GM18909 (cell line): ENCODE data around the gene SCUBE3.

ENCODE experiments used
- ATAC-seq: cut with Tn5 transposase; IDR thresholded peaks from one replicate; pipeline ENCODE4 v1.9.1; 2021; ENCODE audit warnings: mild to moderate bottlenecking; ENCODE audit not compliant: unreplicated experiment, poor library complexity

Gene SCUBE3

GRCh38 chr6:35181308-35181932 lies 32.3 kb upstream of the SCUBE3 start:
- ATAC-seq = no peak

GRCh38 chr6:35181933-35182612 lies 31.7 kb upstream of the SCUBE3 start:
- no peak for ATAC-seq

GRCh38 chr6:35183281-35183680 lies 30.5 kb upstream of the SCUBE3 start:
- ATAC-seq = no peak

- no peak for ATAC-seq
These were observed 29.8 kb upstream of the SCUBE3 start for GRCh38 chr6:35183935-35184334.

- ATAC-seq = no peak
These were observed 29.0 kb upstream of the SCUBE3 start for GRCh38 chr6:35184580-35185301.

- no peak for ATAC-seq
These were observed 28.5 kb upstream of the SCUBE3 start for GRCh38 chr6:35185302-35185681.

GRCh38 chr6:35185971-35186370 lies 27.8 kb upstream of the SCUBE3 start:
- ATAC-seq = no peak

GRCh38 chr6:35186571-35186970 lies 27.2 kb upstream of the SCUBE3 start:
- ATAC-seq = no peak

GRCh38 chr6:35188886-35189285 lies 24.9 kb upstream of the SCUBE3 start:
- ATAC-seq = no peak

- ATAC-seq = no peak
These were observed 23.4 kb upstream of the SCUBE3 start for GRCh38 chr6:35190306-35190705.

- no peak for ATAC-seq
These were observed 21.9 kb upstream of the SCUBE3 start for GRCh38 chr6:35191889-35192288.

GRCh38 chr6:35192301-35192860 lies 21.4 kb upstream of the SCUBE3 start:
- ATAC-seq = no peak

- ATAC-seq = no peak
These were observed 19.4 kb upstream of the SCUBE3 start for GRCh38 chr6:35194390-35194789.

- ATAC-seq = no peak
These were observed 18.5 kb upstream of the SCUBE3 start for GRCh38 chr6:35195120-35195780.

- no peak for ATAC-seq
These were observed 16.6 kb upstream of the SCUBE3 start for GRCh38 chr6:35197196-35197595.

GRCh38 chr6:35199866-35200265 lies 13.9 kb upstream of the SCUBE3 start:
- no peak for ATAC-seq

- ATAC-seq = no peak
These were observed 11.7 kb upstream of the SCUBE3 start for GRCh38 chr6:35202066-35202546.

- no peak for ATAC-seq
These were observed 10.5 kb upstream of the SCUBE3 start for GRCh38 chr6:35203152-35203670.

- ATAC-seq = no peak
These were observed 10.1 kb upstream of the SCUBE3 start for GRCh38 chr6:35203680-35204079.

GRCh38 chr6:35206346-35206745 lies 7.4 kb upstream of the SCUBE3 start:
- ATAC-seq = no peak
